Effector memory CD8-positive, alpha-beta T cell (primary cell): Measurements from ENCODE around the gene LAMTOR4.

ENCODE experiments used
- ATAC-seq: fragments of 150-1000 bp; cut with Tn5 transposase; replicated peaks from 2 replicates; pipeline ENCODE4 v1.10.0; 2021; ENCODE audit warnings: mild to moderate bottlenecking, moderate library complexity
- DNase-seq, 3 experiments: peaks; one replicate each; pipeline ENCODE4 v3.0.0; 2021
- H3K27ac Mint-ChIP-seq, 2 donors: one replicate each; pipeline ENCODE4 v1.8.0; 2022; ENCODE audit warnings: mild to moderate bottlenecking in 2 of 2, mixed read lengths in 2 of 2, moderate library complexity in 2 of 2
- H3K27me3 Mint-ChIP-seq, 2 donors: one replicate each; pipeline ENCODE4 v1.8.0; 2022; ENCODE audit warnings: mixed read lengths in 2 of 2
- H3K36me3 Mint-ChIP-seq: one replicate; pipeline ENCODE4 v1.8.0; 2022; ENCODE audit warnings: mild to moderate bottlenecking, moderate library complexity, mixed read lengths; ENCODE audit not compliant: insufficient read depth
- H3K4me1 Mint-ChIP-seq, 2 donors: one replicate each; pipeline ENCODE4 v1.8.0; 2022; ENCODE audit warnings: low read depth in 2 of 2, mixed read lengths in 2 of 2
- H3K4me3 Mint-ChIP-seq, 2 donors: one replicate each; pipeline ENCODE4 v1.8.0; 2022; ENCODE audit warnings: mild to moderate bottlenecking in 2 of 2, mixed read lengths in 2 of 2, moderate library complexity in 2 of 2
- H3K9me3 Mint-ChIP-seq, 2 donors: one replicate each; pipeline ENCODE4 v1.8.0; 2022; ENCODE audit warnings: mixed read lengths in 2 of 2

The LAMTOR4 gene

GRCh38 chr7:100111914-100112313 is 36.8 kb upstream of the LAMTOR4 start:
- Mint-ChIP-seq H3K27me3 (no peaks in the 10 kb centered on the region), H3K27ac (peak overlapping the region in 1 of 2 donors; percentile 67)

GRCh38 chr7:100115026-100115425 is 33.7 kb upstream of the LAMTOR4 start:
- no peaks in the 10 kb centered on the region for H3K9me3 Mint-ChIP-seq
- DNase-seq: no peak
- no peak overlapping the region for H3K4me3 Mint-ChIP-seq
- H3K27me3 Mint-ChIP-seq: no peaks in the 10 kb centered on the region
- no peak overlapping the region for H3K27ac Mint-ChIP-seq
- ATAC-seq: no peak
- peaks cover 13 to 18% of the 10 kb centered on the region in 2 donors for H3K4me1 Mint-ChIP-seq
- peaks cover 39% of the 10 kb centered on the region for H3K36me3 Mint-ChIP-seq

More at GRCh38 chr7:100111914-100112313, 36.8 kb upstream of the LAMTOR4 start:
- DNase-seq (no peak), ATAC-seq (no peak)
- Mint-ChIP-seq H3K4me1 (peaks cover 0 to 1% of the 10 kb centered on the region in 2 donors), H3K4me3 (no peak overlapping the region), H3K9me3 (no peaks in the 10 kb centered on the region), H3K36me3 (peaks cover 38% of the 10 kb centered on the region)

GRCh38 chr7:100118388-100119071 is 30.2 kb upstream of the LAMTOR4 start:
- H3K4me3 Mint-ChIP-seq: peak overlapping the region; percentile 98 to 99
- H3K27me3 Mint-ChIP-seq: no peaks in the 10 kb centered on the region
- peaks cover 20 to 26% of the 10 kb centered on the region in 2 donors for H3K4me1 Mint-ChIP-seq
- H3K36me3 Mint-ChIP-seq: peaks cover 29% of the 10 kb centered on the region
- peak overlapping the region; percentile 99 for H3K27ac Mint-ChIP-seq
- no peak for ATAC-seq
- no peak for DNase-seq
- no peaks in the 10 kb centered on the region for H3K9me3 Mint-ChIP-seq

GRCh38 chr7:100119072-100119969 is 29.4 kb upstream of the LAMTOR4 start, which contains the start of the genes CNPY4 and TAF6:
Gene CNPY4, plus strand, starts transcription at chr7:100119634. Its CDS starts 111 bp downstream, at chr7:100119745.
Gene TAF6, minus strand, starts transcription at chr7:100119358. Its CDS starts 5,149 bp downstream, at chr7:100114209.
- peak within 1 kb of the TSS; percentile 99 for H3K27ac Mint-ChIP-seq
- peak; percentile 75 for ATAC-seq
- peak; percentile 93 to 94 (median 93) for DNase-seq
- H3K36me3 Mint-ChIP-seq: peaks cover 32% of the 10 kb centered on the region
- H3K9me3 Mint-ChIP-seq: no peaks in the 10 kb centered on the region
- H3K4me3 Mint-ChIP-seq: peak within 1 kb of the TSS; percentile 98 to 99
- H3K4me1 Mint-ChIP-seq: peaks cover 22 to 26% of the 10 kb centered on the region in 2 donors
- no peaks in the 10 kb centered on the region for H3K27me3 Mint-ChIP-seq

- Mint-ChIP-seq H3K4me1 (peaks cover 26% of the 10 kb centered on the region in 2 donors), H3K27me3 (no peaks in the 10 kb centered on the region)
- peak; percentile 63 for ATAC-seq
These were observed 28.6 kb upstream of the LAMTOR4 start for GRCh38 chr7:100119970-100120732.

GRCh38 chr7:100120733-100121036 is 28.0 kb upstream of the LAMTOR4 start:
- H3K4me1 Mint-ChIP-seq: peaks cover 28 to 29% of the 10 kb centered on the region in 2 donors
- ATAC-seq: no peak
- peaks cover 31% of the 10 kb centered on the region for H3K36me3 Mint-ChIP-seq
- peak overlapping the region; percentile 98 to 99 for H3K4me3 Mint-ChIP-seq
- H3K27ac Mint-ChIP-seq: peak overlapping the region; percentile 99
- no peaks in the 10 kb centered on the region for H3K9me3 Mint-ChIP-seq
- H3K27me3 Mint-ChIP-seq: no peaks in the 10 kb centered on the region
- no peak for DNase-seq

More at GRCh38 chr7:100119970-100120732, 28.6 kb upstream of the LAMTOR4 start:
- H3K9me3 Mint-ChIP-seq: no peaks in the 10 kb centered on the region
- peak overlapping the region; percentile 99 for H3K27ac Mint-ChIP-seq
- peak overlapping the region; percentile 98 to 99 for H3K4me3 Mint-ChIP-seq
- peak; percentile 59 to 74 (median 68) for DNase-seq
- H3K36me3 Mint-ChIP-seq: peaks cover 30% of the 10 kb centered on the region

- H3K27ac Mint-ChIP-seq: peak overlapping the region in 1 of 2 donors; percentile 35
- peaks cover 45% of the 10 kb centered on the region for H3K36me3 Mint-ChIP-seq
- H3K9me3 Mint-ChIP-seq: no peaks in the 10 kb centered on the region
- ATAC-seq (no peak), DNase-seq (no peak)
- peaks cover 33 to 34% of the 10 kb centered on the region in 2 donors for H3K4me1 Mint-ChIP-seq
- H3K4me3 Mint-ChIP-seq: no peak overlapping the region
- no peaks in the 10 kb centered on the region for H3K27me3 Mint-ChIP-seq
These were observed 26.7 kb upstream of the LAMTOR4 start for GRCh38 chr7:100122067-100122466.

- Mint-ChIP-seq H3K9me3 (no peaks in the 10 kb centered on the region), H3K27ac (peak overlapping the region in 1 of 2 donors; percentile 35), H3K4me3 (no peak overlapping the region), H3K4me1 (peaks cover 33 to 34% of the 10 kb centered on the region in 2 donors), H3K27me3 (no peaks in the 10 kb centered on the region), H3K36me3 (peaks cover 47% of the 10 kb centered on the region)
- no peak for ATAC-seq
- DNase-seq: no peak
These were observed 26.1 kb upstream of the LAMTOR4 start for GRCh38 chr7:100122568-100122967.

- ATAC-seq (no peak), DNase-seq (no peak)
- Mint-ChIP-seq H3K36me3 (peaks cover 39% of the 10 kb centered on the region), H3K4me3 (peak overlapping the region in 1 of 2 donors; percentile 52), H3K4me1 (peaks cover 26 to 28% of the 10 kb centered on the region in 2 donors), H3K9me3 (no peaks in the 10 kb centered on the region), H3K27me3 (no peaks in the 10 kb centered on the region), H3K27ac (peak overlapping the region; percentile 75 to 98)
These were observed 24.2 kb upstream of the LAMTOR4 start for GRCh38 chr7:100124301-100125230.

- DNase-seq: no peak
- H3K36me3 Mint-ChIP-seq: peaks cover 30% of the 10 kb centered on the region
- no peaks in the 10 kb centered on the region for H3K27me3 Mint-ChIP-seq
- no peaks in the 10 kb centered on the region for H3K9me3 Mint-ChIP-seq
- ATAC-seq: no peak
- H3K4me1 Mint-ChIP-seq: peaks cover 14 to 21% of the 10 kb centered on the region in 2 donors
- peak overlapping the region; percentile 96 to 99 for H3K4me3 Mint-ChIP-seq
- H3K27ac Mint-ChIP-seq: peak overlapping the region; percentile 98 to 100
These were observed 22.3 kb upstream of the LAMTOR4 start for GRCh38 chr7:100126239-100126930.

GRCh38 chr7:100126931-100127865 is 21.5 kb upstream of the LAMTOR4 start, which contains the start of gene MBLAC1:
Gene MBLAC1, plus strand, starts transcription at chr7:100126967. Its CDS starts 429 bp downstream, at chr7:100127396.
- H3K4me1 Mint-ChIP-seq: peaks cover 17 to 21% of the 10 kb centered on the region in 2 donors
- H3K36me3 Mint-ChIP-seq: peaks cover 30% of the 10 kb centered on the region
- ATAC-seq (peak; percentile 81), DNase-seq (peak; percentile 91 to 95 (median 92))
- no peaks in the 10 kb centered on the region for H3K9me3 Mint-ChIP-seq
- peak within 1 kb of the TSS; percentile 98 to 100 for H3K27ac Mint-ChIP-seq
- H3K27me3 Mint-ChIP-seq: no peaks in the 10 kb centered on the region
- H3K4me3 Mint-ChIP-seq: peak within 1 kb of the TSS; percentile 96 to 99
